Esophagus mucosa (tissue), 1 donor: ENCODE measurements around the gene ZNF541. TPM values are rescaled to one million over a fixed set of nuclear protein-coding genes. Genes with fewer than 3 reads are reported as not detected.

Source experiments
- ATAC-seq: fragments of 200-7000 bp; cut with Tn5 transposase; one replicate; pipeline ENCODE4 v1.9.1; 2020
- total RNA-seq: library from RNA; stranded (reverse); gene quantifications from one replicate; pipeline ENCODE4 v1.2.4, GENCODE V29; 2023
- donor health status: DM: yes; HTN: yes; CAD: no.

The ZNF541 gene
- total RNA-seq, 1 donor from 2014 or later: 0.08 TPM

DNA sequence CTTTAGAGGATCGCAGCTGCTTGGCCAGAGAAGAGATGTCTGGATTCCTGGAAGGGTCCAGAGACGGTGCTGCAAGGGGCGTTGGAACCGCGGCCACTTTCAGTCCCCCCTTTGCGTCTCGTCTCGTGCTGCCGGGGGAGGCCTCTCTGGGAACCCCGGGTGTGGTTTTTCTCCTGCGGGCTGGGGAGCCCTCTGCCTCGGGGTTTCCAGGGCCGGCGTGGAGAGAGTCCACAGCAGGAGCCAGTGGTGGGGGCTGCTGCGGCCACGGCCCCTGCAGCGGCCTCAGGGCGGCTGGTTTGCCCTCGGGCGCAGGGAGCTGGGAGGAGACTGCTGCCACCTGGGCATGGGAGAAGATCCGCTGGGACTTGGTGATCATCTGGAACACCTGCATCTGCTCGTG, 28.5 kb downstream of the ZNF541 start:
- no peak for ATAC-seq

DNA sequence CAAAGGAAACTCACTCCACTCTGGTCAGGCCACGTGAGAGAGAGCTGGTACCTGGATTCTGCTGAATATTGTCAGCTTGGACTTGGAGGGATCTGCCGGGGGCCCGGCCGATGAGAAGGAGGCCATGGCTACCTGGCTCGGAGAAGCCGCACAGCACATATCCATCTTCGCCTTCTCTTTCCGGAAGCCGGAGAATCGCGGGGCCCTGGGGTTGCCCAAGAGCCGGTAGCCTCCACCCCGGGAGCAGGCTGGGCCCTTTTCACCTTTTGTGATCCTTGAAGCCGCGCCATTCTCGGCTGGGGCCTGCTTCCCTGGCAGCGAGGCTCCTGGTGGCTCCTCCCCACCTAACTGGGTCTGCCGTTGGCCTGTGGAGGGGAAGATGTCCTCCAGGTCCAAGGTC, 28.9 kb downstream of the ZNF541 start:
- no peak for ATAC-seq

DNA sequence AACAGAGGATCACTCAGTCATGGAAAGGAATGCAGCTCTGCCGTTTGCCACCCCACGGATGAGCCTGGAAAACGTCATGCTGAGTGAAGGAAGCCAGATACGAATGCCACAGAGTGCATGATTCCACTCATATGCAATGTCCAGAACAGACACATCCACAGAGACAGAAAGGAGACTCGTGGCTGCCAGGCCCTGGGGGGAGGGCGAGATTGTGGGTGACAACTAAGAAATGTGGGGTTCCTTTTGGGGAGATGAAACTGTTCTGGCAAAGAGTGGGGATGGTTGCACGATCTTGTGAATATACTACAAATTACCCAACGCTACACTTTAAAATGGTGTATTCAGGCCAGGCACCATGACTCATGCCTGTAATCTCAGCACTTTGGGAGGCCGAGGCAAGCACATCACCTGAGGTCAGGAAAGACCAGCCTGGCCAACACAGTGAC, 30.9 kb downstream of the ZNF541 start:
- ATAC-seq: no peak

DNA sequence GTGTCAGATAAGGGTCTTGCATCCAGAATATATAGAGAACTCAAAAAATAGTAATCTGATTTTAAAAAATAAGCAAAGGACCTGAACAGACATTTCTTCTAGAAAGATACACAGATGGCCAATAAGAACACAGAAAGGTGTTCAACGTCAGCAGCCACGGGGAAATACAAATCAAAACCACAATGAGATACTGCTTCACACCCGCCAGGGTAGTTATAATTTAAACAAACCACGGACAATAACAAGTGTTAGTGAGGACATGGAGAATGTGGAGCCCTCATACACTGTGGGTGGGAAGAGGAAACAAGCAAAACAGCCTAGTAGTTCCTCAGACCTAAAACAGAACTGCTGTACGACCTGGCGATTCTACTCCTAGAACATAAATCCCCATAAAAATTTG, 31.4 kb downstream of the ZNF541 start:
- no peak for ATAC-seq

DNA sequence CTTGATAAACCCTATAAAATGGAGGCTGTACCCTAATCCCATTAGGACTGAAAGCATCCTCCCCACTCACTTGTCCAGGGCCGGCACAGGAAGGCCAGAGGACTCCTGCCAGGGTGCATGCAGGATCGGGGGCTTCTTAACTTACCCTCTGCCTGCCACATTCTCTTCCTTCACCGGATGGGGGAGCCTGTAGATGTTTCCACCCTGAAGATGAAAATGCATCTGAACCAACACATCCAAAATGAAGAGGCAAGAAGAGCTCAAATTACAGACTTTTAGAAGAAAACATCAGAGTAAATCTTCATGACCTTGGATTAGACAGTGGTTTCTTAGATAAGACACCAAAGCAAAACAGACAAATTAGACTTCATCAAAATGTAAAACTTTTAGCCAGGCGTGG, 32.2 kb downstream of the ZNF541 start:
- ATAC-seq: no peak

DNA sequence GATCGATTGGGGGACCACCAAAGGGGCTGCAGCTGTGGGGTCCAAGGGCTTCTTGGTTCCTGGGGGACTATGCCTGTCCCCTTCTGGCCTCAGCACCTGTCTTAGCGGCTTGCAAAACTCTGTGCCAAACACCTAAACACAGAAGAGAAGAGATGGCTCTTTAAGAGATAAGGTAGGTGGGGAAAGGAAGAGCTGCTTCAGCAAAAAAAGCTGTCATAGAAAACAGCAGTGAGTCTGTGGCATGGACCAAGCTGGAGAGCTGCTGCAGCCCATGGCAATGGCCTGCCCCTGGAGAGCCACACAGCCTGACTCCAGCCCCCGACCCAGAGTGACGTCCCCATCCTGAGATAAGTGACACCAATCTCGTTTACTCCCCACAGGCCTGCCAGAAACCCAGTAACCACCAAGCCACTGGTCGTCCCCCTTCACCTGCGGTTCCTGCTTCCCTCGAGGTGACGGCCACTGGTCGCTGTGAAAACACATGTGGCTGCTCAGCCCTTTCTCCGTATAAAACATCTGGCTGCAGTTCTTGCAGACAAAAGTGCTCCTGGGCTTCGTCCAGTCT, 33.1 kb downstream of the ZNF541 start:
- ATAC-seq: no peak

DNA sequence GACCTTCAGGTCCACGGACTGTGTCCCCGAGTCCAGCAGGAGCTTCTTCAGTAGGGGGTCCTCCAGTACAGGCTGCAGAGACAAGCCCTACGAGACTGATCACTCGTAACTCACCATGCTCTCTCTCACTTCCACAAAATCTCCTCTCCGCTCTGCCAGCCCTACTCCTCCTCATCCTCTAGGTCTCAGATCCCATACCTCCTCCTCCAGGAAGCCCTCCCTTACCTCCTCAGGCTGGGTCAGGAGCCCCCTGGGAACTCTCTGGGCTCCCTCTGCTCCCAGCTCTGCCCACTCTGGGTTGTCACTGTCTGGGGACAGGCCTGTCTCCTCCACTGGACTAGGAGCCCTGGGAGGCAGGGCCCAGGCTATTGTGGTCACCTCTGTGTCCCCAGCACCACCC, 34.1 kb downstream of the ZNF541 start:
- ATAC-seq: no peak

DNA sequence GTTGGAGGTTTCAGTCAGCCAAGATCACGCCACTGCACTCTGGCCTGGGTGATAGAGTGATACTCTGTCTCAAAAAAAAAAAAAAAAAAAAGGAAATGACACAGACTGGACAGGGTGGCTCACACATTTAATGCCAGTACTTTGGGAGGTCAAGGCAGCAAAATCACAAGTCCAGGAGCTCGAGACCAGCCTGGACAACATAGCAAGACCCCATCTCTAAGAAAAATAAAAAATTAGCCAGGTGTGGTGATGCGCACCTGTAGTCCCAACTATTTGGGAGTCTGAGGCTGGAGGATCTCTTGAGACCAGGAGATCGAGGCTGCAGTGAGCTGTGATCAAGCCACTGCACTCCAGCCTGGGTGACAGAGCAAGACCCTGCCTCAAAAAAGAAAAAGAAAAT, 35.5 kb downstream of the ZNF541 start:
- ATAC-seq: no peak

DNA sequence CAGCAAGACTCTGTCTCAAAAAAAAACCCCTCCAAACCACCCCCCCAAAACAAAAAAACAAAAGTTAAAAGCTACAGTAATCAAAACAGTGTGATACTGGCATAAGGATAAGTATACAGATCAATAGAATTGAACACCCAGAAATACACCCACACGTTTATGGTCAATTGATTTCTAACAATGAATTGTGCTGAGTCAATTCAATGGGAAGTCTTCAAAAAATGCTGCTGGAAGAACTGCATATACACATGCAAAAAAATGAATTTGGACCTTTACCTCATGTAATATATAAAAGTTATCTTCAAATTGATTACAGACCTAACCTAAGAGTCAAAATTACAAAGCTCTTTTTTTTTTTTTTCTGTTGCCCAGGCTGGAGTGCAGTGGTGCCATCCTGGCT, 38.3 kb downstream of the ZNF541 start:
- no peak for ATAC-seq

DNA sequence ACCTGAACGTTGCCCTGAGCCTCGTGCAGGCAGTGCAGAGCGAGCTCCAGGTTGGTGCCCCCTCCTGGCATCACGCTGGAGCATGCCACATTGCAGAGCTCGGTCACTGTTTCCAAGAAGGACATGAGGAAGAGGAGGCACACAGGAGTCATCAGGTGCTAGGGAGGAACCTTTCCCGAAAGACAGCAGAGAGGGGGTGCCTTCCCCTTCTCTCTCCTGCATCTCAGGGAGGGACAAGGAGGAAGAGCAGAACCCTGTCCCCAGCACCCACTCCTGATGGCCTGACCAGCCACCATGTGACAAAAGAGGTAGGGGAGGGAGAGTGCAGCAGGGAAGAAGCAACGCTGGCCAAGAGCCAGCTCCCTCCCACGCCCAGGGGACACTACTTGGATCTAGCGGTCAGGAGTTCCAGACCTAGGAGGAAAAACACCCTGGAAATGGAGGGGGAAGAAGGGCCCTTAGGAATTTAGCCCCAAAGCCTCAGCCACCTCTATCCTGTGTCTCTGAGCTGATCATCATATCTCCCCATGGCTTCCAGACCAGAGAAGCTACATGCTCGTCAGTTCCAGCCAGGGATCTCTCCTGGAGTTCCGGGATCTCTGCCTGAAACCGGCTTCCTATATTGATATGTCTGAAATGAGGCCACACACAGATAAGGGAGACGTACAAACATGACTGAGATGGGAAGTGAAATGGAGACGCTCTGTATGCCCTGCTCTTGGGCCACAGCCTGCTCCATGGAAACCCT, 41.1 kb downstream of the ZNF541 start:
- ATAC-seq: no peak

DNA sequence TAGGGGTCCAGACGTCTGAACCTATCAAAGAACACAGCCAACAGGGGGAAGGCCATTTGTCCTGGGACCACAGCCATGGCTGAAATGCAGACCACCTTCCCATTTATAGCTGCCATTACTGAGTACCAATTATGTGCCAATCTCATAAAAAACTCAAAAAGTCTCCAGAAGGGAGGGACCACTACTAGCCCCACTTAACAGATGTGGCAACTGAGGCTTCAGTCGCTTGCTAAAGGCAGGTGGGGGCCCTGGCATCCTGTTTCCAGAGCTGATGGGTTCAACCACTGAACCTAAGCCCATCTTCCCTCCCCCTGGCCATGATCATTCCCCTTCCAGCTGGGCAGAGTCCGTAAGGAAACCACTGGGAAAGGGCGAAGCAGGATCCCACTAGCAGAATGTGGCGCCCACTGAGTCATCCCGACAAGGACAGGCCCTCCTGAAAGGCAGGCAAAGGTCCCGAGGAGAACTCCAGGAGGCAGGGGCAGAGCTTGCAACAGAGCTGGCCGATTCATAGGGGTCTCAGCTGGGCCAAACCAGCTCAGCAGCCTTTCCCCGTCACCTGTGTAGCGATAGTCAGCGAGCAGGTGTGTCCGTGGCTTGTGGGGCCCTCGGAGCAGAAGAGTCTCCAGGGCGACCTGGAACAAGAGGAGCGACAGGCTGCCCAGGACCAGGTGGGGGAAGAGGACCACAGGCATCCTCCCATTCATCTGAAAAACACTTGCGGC, 43.8 kb downstream of the ZNF541 start:
- no peak for ATAC-seq

DNA sequence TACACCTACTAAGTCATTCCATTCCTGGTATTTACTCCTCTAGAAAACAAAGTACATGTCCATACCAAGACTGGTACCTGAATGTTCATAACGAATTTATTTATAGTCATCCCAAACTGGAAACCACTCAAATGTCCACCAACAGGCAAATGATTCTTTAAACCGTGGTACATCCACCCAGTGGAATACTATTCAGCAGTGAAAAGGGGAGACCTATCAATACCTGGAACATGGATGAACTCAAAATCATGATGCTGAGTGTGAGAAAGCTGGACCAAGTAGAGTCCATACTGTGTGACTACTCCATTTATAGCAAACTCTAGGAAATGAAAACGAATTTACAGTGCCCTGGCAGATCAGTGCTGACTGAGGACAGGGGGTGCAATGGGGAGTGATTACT, 46.1 kb downstream of the ZNF541 start:
- ATAC-seq: no peak

DNA sequence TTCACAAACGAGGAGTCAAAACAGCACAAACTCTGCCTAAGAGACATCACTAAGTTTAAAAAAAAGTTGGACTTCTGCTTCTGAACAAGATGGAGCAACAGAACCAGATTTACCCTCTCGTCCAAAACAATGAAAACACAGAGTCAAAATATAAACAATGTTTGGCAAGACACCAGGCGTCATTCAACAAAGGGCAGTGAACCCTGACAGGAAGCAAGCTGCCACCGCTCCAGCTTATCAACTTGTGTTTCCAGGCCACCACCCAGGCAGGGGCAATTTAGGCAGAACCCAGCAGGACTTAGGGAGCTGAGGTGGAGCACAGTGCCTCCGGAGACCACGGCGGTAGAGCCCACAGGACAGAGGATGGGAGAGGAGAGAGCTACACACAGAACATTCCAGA, 49.5 kb downstream of the ZNF541 start:
- ATAC-seq: no peak

Other genes starting within 250 kb of the ZNF541 start
- 1.7 TPM for gene C5AR2, start 241.0 kb downstream of the ZNF541 start, total RNA-seq
- 7.9 TPM for gene DHX34, start 223.8 kb downstream of the ZNF541 start, total RNA-seq
- gene MEIS3, start 153.6 kb downstream of the ZNF541 start, total RNA-seq: 0.64 TPM
- 0.12 TPM for gene SLC8A2, start 101.3 kb downstream of the ZNF541 start, total RNA-seq
- 9.8 TPM for gene KPTN, start 88.9 kb downstream of the ZNF541 start, total RNA-seq
- gene NAPA, start 58.1 kb downstream of the ZNF541 start, total RNA-seq: 96.2 TPM
- 7.9 TPM for gene BICRA, start 36.0 kb upstream of the ZNF541 start, total RNA-seq
- 37.0 TPM for gene EHD2, start 140.3 kb upstream of the ZNF541 start, total RNA-seq
- 218 TPM for gene NOP53, start 172.4 kb upstream of the ZNF541 start, total RNA-seq
- 152 TPM for gene SELENOW, start 205.6 kb upstream of the ZNF541 start, total RNA-seq
- not detected for gene TPRX1, start 231.4 kb upstream of the ZNF541 start, total RNA-seq
- gene CRX, start 248.8 kb upstream of the ZNF541 start, total RNA-seq: not detected